Duodenal mucosa (tissue), 2 donors: ENCODE results near the gene PRPF18.

Experiments used
- H3K27ac ChIP-seq: one replicate; pipeline ENCODE4 v1.7.0; 2013; ENCODE audit warnings: low read depth, low read length
- H3K27me3 ChIP-seq, 2 donors: one replicate each; pipeline ENCODE4 v1.7.0; 2013; ENCODE audit warnings: low read length in 2 of 2, control low read depth in 1 of 2; ENCODE audit not compliant: insufficient read depth in 2 of 2, control insufficient read depth in 1 of 2
- H3K36me3 ChIP-seq, 2 donors: one replicate each; pipeline ENCODE4 v1.7.0; 2013; ENCODE audit warnings: low read length in 2 of 2, control low read depth in 1 of 2; ENCODE audit not compliant: insufficient read depth in 2 of 2, control insufficient read depth in 1 of 2
- H3K4me1 ChIP-seq, 2 donors: one replicate each; pipeline ENCODE4 v1.7.0; 2013; ENCODE audit warnings: low read length in 2 of 2, control low read depth in 1 of 2; ENCODE audit not compliant: insufficient read depth in 2 of 2, control insufficient read depth in 1 of 2
- H3K4me3 ChIP-seq, 2 donors: one replicate each; pipeline ENCODE4 v1.7.0; 2013; ENCODE audit warnings: low read length in 2 of 2, low read depth in 1 of 2
- H3K9ac ChIP-seq, 2 donors: one replicate each; pipeline ENCODE4 v1.7.0; 2013; ENCODE audit warnings: low read length in 2 of 2, low read depth in 1 of 2
- H3K9me3 ChIP-seq, 2 donors: one replicate each; pipeline ENCODE4 v1.7.0; 2013; ENCODE audit warnings: low read length in 2 of 2, control low read depth in 1 of 2; ENCODE audit not compliant: control insufficient read depth in 1 of 2

Gene PRPF18

DNA sequence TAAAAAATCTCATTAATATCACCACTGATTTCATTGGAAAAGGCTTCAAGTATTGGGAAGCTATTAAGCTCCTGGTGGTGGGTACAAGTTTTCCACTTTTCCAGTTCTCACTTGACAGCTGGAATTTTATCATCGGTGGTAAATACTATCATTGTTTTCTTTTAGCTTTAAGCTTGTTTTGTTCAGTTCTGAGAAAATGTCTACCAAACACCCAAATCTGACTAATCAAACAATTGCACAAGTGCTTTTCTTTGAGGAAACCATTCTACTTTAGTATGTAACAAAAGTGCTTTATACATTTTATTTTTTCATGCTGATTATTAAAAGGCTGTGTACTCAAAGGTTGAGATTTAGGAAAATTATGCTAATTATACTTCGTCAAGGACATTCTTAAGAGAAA, 7.9 kb downstream of the PRPF18 start:
- Histone ChIP-seq H3K27me3 (no peaks in the 10 kb centered on the region), H3K9me3 (no peaks in the 10 kb centered on the region), H3K9ac (no peak overlapping the region), H3K4me1 (no peaks in the 10 kb centered on the region), H3K36me3 (peaks cover 15 to 20% of the 10 kb centered on the region in 2 donors), H3K27ac (no peak overlapping the region), H3K4me3 (no peak overlapping the region)

GRCh38 chr10:13597909-13598308, 11.1 kb downstream of the PRPF18 start:
- Histone ChIP-seq H3K9me3 (no peaks in the 10 kb centered on the region), H3K27me3 (no peaks in the 10 kb centered on the region), H3K36me3 (peaks cover 8 to 18% of the 10 kb centered on the region in 2 donors), H3K4me1 (no peaks in the 10 kb centered on the region), H3K9ac (no peak overlapping the region), H3K4me3 (no peak overlapping the region), H3K27ac (no peak overlapping the region)

DNA sequence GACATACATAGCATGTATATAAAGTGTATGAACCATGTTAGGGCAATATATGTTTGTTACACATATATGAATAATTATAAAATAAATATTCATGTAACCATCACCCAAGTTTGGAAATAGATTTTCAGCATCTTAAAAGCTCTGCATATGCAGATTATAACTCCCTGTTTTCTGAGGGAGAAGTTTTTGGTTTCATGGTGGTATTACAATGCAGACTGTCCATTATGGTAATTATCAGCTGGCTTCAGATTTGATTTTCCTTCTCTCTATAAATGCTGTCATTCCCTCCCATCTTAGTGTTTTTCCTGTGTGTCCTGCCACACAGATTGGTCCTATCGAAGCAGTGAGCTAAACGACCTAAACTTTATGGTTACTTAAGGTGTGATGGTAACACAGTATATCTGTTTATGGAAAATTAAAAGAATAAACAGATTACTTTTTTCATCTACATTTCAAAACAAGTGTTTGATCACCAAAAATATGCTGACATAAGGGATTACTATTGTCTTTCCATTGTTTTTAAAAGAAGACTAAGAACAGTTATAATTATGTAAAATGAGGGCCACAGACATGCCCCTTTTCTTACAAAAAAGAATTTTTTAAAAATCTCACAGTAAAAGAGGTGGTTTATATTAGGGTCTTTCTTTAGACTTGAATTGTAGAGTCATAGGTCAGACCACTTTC, 17.7 kb downstream of the PRPF18 start:
- peaks cover 7 to 45% of the 10 kb centered on the region in 2 donors for H3K36me3 ChIP-seq

DNA sequence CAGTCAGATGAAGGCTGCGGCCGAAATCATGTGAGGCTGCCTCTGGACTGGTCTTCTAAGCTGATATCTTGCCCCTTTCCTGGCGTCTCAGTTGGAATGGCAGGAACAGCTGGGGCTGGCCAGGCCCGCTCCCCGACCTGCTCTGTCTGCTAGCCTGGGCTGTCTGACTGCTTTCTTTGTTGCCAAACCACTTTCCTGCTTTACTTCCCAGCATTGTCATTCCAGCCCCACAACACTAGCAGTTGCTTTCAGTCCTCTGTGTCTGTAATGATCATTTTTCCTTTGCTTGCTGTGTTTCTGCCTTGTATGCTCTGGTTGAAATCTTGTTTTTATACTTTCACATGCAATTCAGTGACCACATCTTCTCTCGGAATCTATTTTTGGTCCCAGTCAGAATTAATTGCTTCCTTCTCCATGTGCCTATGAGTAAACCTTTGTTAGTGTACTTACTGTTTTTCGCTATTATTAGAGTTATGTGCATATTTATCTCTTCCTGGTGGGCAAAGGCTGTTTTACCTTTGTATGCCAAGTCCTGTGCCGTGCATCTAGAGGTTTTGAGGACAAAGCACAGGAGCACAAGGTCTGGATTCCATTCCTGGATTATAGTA, 21.6 kb downstream of the PRPF18 start:
- H3K27ac ChIP-seq = no peak overlapping the region
- H3K4me3 ChIP-seq = no peak overlapping the region

More for the DNA sequence above, 17.7 kb downstream of the PRPF18 start:
- Histone ChIP-seq H3K9ac (no peak overlapping the region), H3K9me3 (no peaks in the 10 kb centered on the region), H3K4me1 (no peaks in the 10 kb centered on the region), H3K4me3 (no peak overlapping the region), H3K27me3 (no peaks in the 10 kb centered on the region), H3K27ac (no peak overlapping the region)

DNA sequence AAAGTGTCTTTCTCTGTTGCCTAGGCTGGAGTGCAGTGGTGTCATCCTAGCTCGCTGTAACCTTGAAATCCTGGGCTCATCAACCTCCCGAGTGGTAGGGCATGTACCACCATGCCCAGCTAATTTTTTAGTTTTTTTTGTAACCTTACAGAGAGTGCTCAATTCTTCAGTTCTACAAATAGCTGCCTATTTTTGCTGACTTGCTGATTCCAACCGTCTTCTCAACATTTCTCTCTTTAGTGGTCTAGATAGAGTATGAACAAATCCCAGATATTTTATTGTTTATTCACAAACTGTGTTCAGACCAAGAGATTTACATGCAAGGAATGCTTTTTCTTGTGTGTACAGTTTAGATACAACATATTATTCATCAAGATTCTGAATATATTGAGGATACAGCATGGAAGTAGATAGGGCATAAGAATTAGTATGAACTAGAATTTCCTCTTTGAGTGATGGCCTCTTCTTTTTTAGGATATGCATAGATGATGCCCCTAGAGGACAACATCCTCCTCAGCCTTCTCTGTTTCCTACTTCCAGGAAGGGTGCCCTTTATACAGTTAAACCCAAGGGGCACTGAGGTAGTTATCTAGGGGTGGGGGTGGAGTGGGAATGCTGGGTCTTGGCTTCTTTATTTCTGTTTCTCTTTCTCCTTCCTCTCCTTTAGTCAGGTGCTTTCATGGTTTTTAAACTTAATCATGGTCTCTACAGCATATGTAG, 26.0 kb downstream of the PRPF18 start:
- no peak overlapping the region for H3K27ac ChIP-seq
- no peaks in the 10 kb centered on the region for H3K9me3 ChIP-seq
- peaks cover 21 to 70% of the 10 kb centered on the region in 2 donors for H3K36me3 ChIP-seq
- H3K4me1 ChIP-seq = no peaks in the 10 kb centered on the region
- H3K9ac ChIP-seq = no peak overlapping the region
- no peaks in the 10 kb centered on the region for H3K27me3 ChIP-seq
- no peak overlapping the region for H3K4me3 ChIP-seq

More for the DNA sequence above, 21.6 kb downstream of the PRPF18 start:
- Histone ChIP-seq H3K27me3 (no peaks in the 10 kb centered on the region), H3K9me3 (no peaks in the 10 kb centered on the region), H3K4me1 (no peaks in the 10 kb centered on the region), H3K36me3 (peaks cover 20 to 62% of the 10 kb centered on the region in 2 donors), H3K9ac (no peak overlapping the region)

DNA sequence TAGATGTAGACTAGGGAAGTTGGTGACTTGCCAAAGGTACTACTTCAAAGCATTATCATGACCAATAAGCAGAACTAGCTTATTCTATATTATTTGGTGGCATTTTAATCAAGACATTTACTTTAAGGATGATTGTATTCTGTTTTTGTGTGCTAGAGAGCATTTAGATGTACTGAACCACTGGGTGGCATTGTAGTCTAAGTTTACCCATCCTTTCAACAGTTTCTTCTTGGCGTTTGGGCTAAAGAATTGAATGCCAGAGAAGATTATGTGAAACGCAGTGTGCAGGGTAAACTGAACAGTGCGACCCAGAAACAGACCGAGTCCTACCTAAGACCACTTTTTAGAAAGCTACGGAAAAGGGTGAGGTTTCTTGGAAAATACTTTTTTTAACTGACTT, 26.8 kb downstream of the PRPF18 start:
- peaks cover 23 to 68% of the 10 kb centered on the region in 2 donors for H3K36me3 ChIP-seq
- no peaks in the 10 kb centered on the region for H3K9me3 ChIP-seq
- H3K27ac ChIP-seq = no peak overlapping the region
- no peaks in the 10 kb centered on the region for H3K27me3 ChIP-seq
- no peak overlapping the region for H3K9ac ChIP-seq
- H3K4me1 ChIP-seq = no peaks in the 10 kb centered on the region
- H3K4me3 ChIP-seq = no peak overlapping the region

GRCh38 chr10:13614530-13615332, 28.0 kb downstream of the PRPF18 start:
- Histone ChIP-seq H3K4me3 (no peak overlapping the region), H3K27me3 (no peaks in the 10 kb centered on the region), H3K27ac (no peak overlapping the region), H3K4me1 (no peaks in the 10 kb centered on the region), H3K9me3 (no peaks in the 10 kb centered on the region), H3K9ac (no peak overlapping the region), H3K36me3 (peaks cover 28 to 61% of the 10 kb centered on the region in 2 donors)

DNA sequence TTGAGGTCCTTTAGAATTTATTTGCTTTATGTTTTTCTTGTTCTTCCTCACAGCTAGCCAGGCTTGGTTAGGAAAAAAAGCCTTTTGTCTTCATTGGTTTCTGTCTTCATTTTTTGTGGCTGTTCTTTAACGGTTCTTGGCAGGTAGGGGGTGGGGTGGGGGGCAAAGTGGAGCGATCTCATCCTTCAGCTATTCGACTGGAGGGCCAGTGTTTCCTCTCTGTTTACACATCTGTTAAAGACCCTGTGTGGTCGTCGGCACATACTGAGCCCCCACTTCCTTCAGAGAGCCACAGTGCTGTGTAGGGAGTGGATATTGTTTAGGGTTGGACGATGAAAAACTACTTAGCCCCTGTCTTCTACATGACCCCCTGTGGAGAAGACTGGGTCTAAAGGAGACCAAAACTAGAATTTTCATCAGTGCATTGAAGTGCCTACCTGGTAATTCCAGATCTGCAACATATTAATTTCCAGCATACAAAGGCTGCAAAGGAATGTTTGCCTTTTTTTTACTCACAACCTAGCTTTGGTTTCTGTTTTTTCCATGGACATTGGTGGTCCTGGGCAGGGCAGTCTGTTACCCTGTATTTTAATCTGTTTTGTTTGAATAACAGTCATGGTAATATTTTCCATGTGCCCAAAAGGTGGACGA, 29.0 kb downstream of the PRPF18 start:
- peaks cover 19 to 51% of the 10 kb centered on the region in 2 donors for H3K36me3 ChIP-seq
- H3K4me3 ChIP-seq = no peak overlapping the region
- no peaks in the 10 kb centered on the region for H3K9me3 ChIP-seq
- no peak overlapping the region for H3K27ac ChIP-seq
- H3K27me3 ChIP-seq = no peaks in the 10 kb centered on the region
- no peaks in the 10 kb centered on the region for H3K4me1 ChIP-seq
- H3K9ac ChIP-seq = no peak overlapping the region

DNA sequence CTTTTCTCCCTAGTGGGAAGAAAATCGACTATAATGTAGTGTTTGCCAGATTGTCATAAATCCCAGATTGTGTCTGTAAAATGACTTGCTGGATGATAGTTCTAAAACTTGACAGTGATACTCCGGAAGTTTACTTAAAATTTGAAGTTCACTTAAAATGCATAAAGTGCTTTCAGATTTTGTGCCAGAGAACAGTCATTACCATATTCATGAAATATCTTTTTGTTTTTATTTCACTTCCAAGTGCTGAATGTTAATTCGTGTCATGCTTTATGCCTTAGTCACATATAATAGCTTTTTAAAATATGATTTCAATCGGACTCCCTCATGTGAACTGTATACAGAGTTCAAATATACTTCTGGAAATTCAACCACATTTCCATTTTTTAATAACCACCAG, 30.4 kb downstream of the PRPF18 start:
- H3K4me3 ChIP-seq = no peak overlapping the region
- no peak overlapping the region for H3K27ac ChIP-seq
- no peaks in the 10 kb centered on the region for H3K27me3 ChIP-seq
- H3K36me3 ChIP-seq = peaks cover 19 to 51% of the 10 kb centered on the region in 2 donors
- H3K9me3 ChIP-seq = no peaks in the 10 kb centered on the region
- no peaks in the 10 kb centered on the region for H3K4me1 ChIP-seq
- no peak overlapping the region for H3K9ac ChIP-seq
